Muscle of leg (tissue), 11 donors: ENCODE data around the gene SUN3. TPM values are rescaled to one million over a fixed set of nuclear protein-coding genes. Genes with fewer than 3 reads are reported as not detected.
A peak's percentile ranks its signal among the peaks of the same experiment; 100 is the strongest.

Experiments used
- DNase-seq: peaks from one replicate; pipeline ENCODE4 v3.0.0; 2013
- H3K27ac ChIP-seq: one replicate; pipeline ENCODE4 v1.5.1; 2013; ENCODE audit warnings: mild to moderate bottlenecking, low read length, control low read depth
- H3K27me3 ChIP-seq: one replicate; pipeline ENCODE4 v1.6.1; 2013; ENCODE audit warnings: low read length; ENCODE audit not compliant: control insufficient read depth, insufficient read depth
- H3K36me3 ChIP-seq: one replicate; pipeline ENCODE4 v1.6.1; 2013; ENCODE audit warnings: low read length; ENCODE audit not compliant: control insufficient read depth, insufficient read depth
- H3K4me1 ChIP-seq: one replicate; pipeline ENCODE4 v1.6.1; 2013; ENCODE audit warnings: low read length; ENCODE audit not compliant: control insufficient read depth, insufficient read depth
- H3K4me3 ChIP-seq: one replicate; pipeline ENCODE4 v1.5.1; 2013; ENCODE audit warnings: low read length, control low read depth
- H3K9me3 ChIP-seq: replicated peaks from 2 replicates; pipeline ENCODE4 v1.6.1; 2013; ENCODE audit warnings: low read depth, low read length; ENCODE audit not compliant: control insufficient read depth
- WGBS: methylation state at CpG from one replicate; pipeline ENCODE4 v1.1.5; 2013; ENCODE audit warnings: missing lambda C conversion rate; ENCODE audit not compliant: insufficient coverage; 5-methylcytosine and 5-hydroxymethylcytosine counted together
- polyA plus RNA-seq, 8 donors: library from polyadenylated mRNA; unstranded; fragments of 120-200 nt; gene quantifications; one replicate each; pipeline versions ENCODE4 v1.2.1 to v1.2.3, GENCODE V29; 2013; ENCODE audit warnings: inconsistent platforms in 1 of 8, low replicate concordance in 1 of 8; ENCODE audit not compliant: insufficient read length in 8 of 8, insufficient read depth in 1 of 8
- total RNA-seq: library from RNA; stranded (reverse); fragments of 120-200 nt; gene quantifications from one replicate; pipeline ENCODE4 v1.2.4, GENCODE V29; 2013

SUN3 gene
- total and polyA plus RNA-seq, 9 donors = not detected

- 58% methylated on average over 10 of the region's 14 CpGs for WGBS
These were observed 88.6 kb downstream of the SUN3 start for GRCh38 chr7:47940088-47941013.

DNA sequence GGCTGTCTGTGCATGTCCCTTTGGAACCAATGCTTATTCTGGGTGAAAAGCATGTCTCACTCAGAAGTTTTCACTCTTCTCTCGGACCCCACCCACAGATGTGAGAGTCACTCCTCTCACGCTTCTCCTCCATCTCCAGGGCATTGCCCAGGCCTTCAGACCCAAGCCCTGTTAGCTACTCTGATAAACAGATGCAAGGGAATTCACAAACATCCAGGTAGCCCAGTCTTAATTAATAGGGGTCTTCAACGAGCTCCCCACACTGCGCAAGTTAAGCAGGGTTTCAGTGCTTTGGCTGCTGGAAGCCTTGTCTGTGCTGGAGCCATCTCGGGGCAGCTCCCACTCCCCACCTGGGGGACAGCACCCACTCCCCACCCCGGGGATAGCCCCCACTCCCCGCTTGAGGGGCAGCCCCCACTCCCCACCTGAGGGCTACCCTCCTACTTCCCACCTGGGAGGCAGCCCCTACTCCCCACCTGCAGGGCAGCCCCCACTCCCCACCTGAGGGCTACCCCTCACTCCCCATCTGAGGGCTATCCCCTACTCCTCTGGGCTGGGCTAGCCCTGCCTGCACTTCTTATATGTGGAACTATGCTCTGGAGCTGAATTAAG is 89.4 kb downstream of the SUN3 start:
- H3K27me3 ChIP-seq = no peaks in the 10 kb centered on the region
- WGBS = 78% methylated on average over 3 of the region's 7 CpGs
- no peaks in the 10 kb centered on the region for H3K36me3 ChIP-seq
- no peaks in the 10 kb centered on the region for H3K9me3 ChIP-seq
- no peak overlapping the region for H3K4me3 ChIP-seq
- peak overlapping the region; percentile 1 for H3K27ac ChIP-seq
- no peak for DNase-seq
- peaks cover 8% of the 10 kb centered on the region for H3K4me1 ChIP-seq

More at GRCh38 chr7:47940088-47941013, 88.6 kb downstream of the SUN3 start:
- H3K4me3 ChIP-seq = no peak overlapping the region
- no peaks in the 10 kb centered on the region for H3K36me3 ChIP-seq
- DNase-seq = peak; percentile 33
- H3K27ac ChIP-seq = peak overlapping the region; percentile 66
- no peaks in the 10 kb centered on the region for H3K27me3 ChIP-seq
- H3K4me1 ChIP-seq = peaks cover 8% of the 10 kb centered on the region
- H3K9me3 ChIP-seq = no peaks in the 10 kb centered on the region

DNA sequence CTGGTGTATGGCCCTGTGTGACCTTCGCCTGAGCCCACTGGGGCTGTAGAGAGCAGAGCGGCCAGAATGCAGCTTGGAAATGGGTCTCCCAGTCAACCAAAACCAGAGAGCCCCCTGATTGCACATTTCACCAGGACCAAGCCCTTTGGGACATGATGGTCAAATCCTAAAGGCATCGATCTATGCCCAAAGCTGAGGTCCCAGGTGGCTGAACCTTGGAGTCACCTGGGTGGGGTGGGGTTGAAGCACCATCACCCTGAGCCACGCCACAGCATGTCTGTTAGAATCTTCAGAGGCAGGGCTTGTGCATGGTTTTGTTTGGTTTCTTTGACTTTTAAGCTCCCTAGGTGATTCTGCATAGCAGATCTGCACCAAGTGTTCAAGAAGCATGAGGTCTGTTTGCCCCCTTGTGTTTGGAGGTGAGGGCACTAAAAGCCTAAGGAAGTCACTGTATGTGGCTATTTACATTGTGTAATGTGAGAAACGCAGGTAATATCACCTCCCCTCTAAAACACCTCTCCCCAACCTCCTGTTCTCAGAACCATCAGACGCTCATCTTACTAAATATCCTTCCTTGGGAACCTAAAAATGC is 90.2 kb downstream of the SUN3 start:
- H3K27me3 ChIP-seq = no peaks in the 10 kb centered on the region
- H3K4me3 ChIP-seq = no peak overlapping the region
- WGBS = 88% methylated on average over 5 of the region's 6 CpGs
- no peak for DNase-seq
- no peaks in the 10 kb centered on the region for H3K36me3 ChIP-seq
- H3K9me3 ChIP-seq = no peaks in the 10 kb centered on the region
- H3K4me1 ChIP-seq = peaks cover 8% of the 10 kb centered on the region
- H3K27ac ChIP-seq = no peak overlapping the region

- Histone ChIP-seq H3K4me1 (peaks cover 8% of the 10 kb centered on the region), H3K27ac (no peak overlapping the region), H3K27me3 (no peaks in the 10 kb centered on the region), H3K9me3 (no peaks in the 10 kb centered on the region), H3K36me3 (no peaks in the 10 kb centered on the region), H3K4me3 (no peak overlapping the region)
- no peak for DNase-seq
- 79% methylated on average over 6 of the region's 11 CpGs for WGBS
These were observed 91.0 kb downstream of the SUN3 start for GRCh38 chr7:47937711-47938573.

Other genes starting within 250 kb of the SUN3 start
- gene PKD1L1, start 80.6 kb downstream of the SUN3 start, total RNA-seq = 0.49 TPM
- gene PKD1L1, start 80.6 kb downstream of the SUN3 start, polyA plus RNA-seq = 1 to 10 TPM in 2 of 8 donors, under 1 TPM in 6; 0.27 to 1.9 (median 0.61) TPM
- gene HUS1, start 49.5 kb downstream of the SUN3 start, total RNA-seq = 15.0 TPM
- gene HUS1, start 49.5 kb downstream of the SUN3 start, polyA plus RNA-seq = 10 to 100 TPM; 13.4 to 16.8 (median 14.4) TPM
- gene C7orf57, start 6.4 kb upstream of the SUN3 start, total RNA-seq = 0.09 TPM
- gene C7orf57, start 6.4 kb upstream of the SUN3 start, polyA plus RNA-seq = under 1 TPM in 5 of 8 donors, not detected in 3; 0.09 to 0.17 (median 0.11) TPM
- gene UPP1, start 60.2 kb upstream of the SUN3 start, total RNA-seq = 0.71 TPM
- gene UPP1, start 60.2 kb upstream of the SUN3 start, polyA plus RNA-seq = 1 to 10 TPM; 1.4 to 3.2 (median 1.8) TPM
- 0.04 TPM for gene ABCA13, start 142.4 kb upstream of the SUN3 start, total RNA-seq
- under 1 TPM; 0.05 to 0.13 (median 0.08) TPM for gene ABCA13, start 142.4 kb upstream of the SUN3 start, polyA plus RNA-seq